HG03064 (cell line): ENCODE data around the gene ZAR1.
A peak's percentile ranks its signal among the peaks of the same experiment; 100 is the strongest.

Experiments used
- ATAC-seq: cut with Tn5 transposase; IDR thresholded peaks from one replicate; pipeline ENCODE4 v1.9.1; 2021; ENCODE audit warnings: low read depth; ENCODE audit not compliant: unreplicated experiment

ZAR1 gene

DNA sequence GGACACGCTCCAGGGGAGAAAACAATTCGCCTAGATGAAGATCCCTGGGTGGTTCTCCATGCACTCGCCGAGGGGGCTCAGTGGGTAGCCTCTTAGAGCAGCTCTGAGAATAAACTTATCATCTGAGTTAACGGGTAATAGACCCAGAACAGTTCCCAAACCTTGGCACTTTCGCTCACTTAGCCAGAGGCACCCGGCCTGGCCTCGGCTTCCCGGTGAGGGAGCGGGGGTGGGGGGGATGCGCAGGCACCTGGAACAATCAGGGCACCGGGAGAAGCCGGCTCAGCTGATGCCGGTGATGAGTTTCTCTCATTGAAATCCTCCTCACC, 405 bp upstream of the ZAR1 start:
- ATAC-seq = no peak

DNA sequence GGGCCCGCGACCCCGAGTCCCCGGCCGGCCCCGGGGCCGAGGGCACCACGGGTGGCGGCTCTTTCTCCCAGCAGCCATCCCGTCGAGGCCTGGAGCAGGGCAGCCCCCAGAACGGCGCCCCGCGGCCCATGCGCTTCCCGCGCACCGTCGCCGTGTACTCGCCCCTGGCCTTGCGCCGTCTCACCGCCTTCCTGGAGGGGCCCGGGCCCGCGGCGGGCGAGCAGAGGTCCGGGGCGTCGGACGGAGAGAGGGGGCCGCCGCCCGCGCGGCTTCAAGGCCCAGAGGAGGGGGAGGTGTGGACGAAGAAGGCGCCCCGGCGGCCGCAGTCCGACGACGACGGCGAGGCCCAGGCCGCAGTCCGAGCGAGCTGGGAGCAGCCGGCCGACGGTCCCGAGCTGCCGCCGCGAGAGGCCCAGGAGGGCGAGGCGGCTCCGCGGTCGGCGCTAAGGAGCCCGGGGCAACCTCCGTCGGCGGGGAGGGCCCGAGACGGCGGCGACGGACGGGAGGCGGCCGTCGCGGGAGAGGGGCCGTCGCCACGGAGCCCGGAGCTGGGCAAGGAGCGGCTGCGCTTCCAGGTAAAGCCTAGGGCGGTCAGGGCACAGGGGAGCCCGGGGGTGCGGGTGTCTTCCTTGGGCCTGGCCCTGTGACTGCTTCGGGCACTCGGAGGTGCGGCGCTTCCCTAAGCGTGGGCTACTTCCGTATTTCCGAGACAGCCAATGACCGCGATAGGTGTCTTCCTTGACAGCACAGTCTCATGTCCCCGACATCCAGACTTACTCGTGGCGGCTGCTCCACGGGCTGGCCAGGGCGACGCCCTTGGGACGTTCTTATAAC, 845 bp downstream of the ZAR1 start:
- no peak for ATAC-seq

GRCh38 chr4:48491514-48492176, 1.6 kb downstream of the ZAR1 start:
- ATAC-seq = no peak

GRCh38 chr4:48493452-48494100, 3.5 kb downstream of the ZAR1 start:
- no peak for ATAC-seq

- no peak for ATAC-seq
Measured at GRCh38 chr4:48495941-48496340, 5.9 kb downstream of the ZAR1 start.

GRCh38 chr4:48498895-48499294, 8.8 kb downstream of the ZAR1 start:
- no peak for ATAC-seq

DNA sequence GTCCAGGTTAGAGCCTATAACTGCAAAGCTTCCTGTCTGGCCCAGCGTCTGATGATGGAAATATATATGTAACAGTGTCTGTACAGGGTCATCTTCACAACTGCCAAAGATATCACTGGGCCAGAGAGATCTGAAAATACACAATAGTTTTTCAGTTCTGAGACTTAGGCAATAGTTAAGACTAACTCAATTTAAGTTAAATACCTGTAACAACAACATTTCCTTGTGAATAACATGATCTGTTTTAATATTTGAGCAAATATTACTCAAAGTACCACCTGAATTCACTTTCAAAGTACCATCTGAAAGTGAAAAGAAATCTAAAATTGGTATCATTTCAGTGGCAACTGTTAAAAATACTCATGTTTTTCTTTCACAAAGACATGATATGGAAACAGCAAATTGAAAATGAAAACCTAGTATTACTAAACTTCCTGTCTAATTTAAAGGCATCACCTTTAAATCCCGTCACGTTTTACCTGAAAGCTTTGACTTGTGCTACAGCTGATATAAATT, 9.6 kb downstream of the ZAR1 start:
- ATAC-seq = peak; percentile 86

DNA sequence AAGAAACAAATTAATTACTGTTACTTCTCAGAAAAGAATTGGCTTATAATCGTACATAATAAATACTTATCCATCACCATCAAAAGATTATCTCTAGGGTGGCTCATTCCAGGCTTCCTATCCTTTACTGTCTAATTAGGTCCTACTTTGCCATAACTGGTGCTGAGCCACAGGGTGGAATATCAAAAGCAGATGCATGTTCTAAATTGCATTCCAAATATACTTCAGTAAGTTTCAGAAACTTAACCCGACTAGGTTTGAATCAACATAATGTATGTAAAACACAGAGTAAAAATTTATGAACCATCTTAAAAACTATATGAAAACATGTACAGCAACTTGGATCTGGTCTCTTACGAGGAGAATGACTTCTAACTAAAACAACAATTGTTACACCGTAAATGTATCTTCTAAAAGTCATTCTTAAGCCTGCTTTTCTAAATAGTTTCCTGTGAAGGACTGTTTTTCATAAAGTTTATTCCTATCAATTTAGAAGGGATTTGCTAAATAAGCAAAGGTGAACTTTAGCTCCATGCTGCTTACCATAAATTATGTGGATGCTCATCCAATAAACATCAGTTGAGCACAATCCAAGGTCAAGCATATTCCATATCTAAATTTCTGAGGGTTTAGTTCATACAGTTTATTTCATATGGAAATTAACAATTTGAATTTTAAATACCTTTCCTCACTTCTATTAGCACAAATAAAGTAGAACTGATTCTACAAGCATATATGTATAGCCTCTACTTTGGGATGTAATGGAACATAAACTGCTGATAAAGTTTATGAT, 13.4 kb downstream of the ZAR1 start:
- ATAC-seq = no peak

- ATAC-seq = no peak
Measured at GRCh38 chr4:48504026-48504330, 13.9 kb downstream of the ZAR1 start.

- ATAC-seq = no peak
Measured at GRCh38 chr4:48504352-48504751, 14.3 kb downstream of the ZAR1 start.

GRCh38 chr4:48506716-48507115, 16.7 kb downstream of the ZAR1 start:
- no peak for ATAC-seq

- ATAC-seq = no peak
Measured at GRCh38 chr4:48509543-48509942, 19.5 kb downstream of the ZAR1 start.

DNA sequence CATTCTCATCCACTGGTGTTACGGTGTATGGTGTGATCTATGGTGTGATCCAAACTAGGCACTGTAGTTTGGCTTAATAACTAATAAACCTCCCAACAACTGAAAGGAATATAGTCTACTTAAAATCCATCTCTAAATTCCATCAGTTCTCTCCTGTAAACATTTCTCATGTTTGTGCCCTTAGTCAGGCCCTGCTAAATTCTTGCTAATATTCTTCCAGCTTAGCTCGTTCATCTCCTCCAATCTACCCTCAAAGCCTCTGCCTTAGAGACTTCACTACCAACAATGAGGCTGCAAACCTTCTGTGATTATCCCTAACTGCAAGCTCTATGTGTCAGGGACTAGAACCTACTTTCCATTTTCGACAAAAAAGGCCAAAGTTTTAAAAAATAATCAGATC, 28.1 kb downstream of the ZAR1 start:
- no peak for ATAC-seq

DNA sequence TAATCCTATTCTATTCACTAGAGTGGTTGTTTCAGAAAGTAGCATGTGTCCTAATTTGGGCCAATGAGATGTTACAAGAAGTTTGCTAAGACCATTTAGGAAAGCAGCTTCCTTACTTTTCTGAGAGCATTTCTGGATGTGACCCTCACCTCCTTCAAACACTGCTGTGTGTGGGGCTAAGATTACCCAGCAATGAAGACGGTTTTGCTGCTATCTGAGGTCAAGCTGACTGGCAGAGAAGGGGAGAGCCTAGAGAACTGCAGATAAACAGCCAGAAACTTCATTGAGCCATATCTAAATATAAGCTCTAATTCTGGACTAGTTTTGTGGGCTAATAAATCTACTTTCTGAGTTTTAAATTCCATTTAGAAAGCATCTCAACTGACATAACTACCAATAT, 36.4 kb downstream of the ZAR1 start:
- no peak for ATAC-seq

DNA sequence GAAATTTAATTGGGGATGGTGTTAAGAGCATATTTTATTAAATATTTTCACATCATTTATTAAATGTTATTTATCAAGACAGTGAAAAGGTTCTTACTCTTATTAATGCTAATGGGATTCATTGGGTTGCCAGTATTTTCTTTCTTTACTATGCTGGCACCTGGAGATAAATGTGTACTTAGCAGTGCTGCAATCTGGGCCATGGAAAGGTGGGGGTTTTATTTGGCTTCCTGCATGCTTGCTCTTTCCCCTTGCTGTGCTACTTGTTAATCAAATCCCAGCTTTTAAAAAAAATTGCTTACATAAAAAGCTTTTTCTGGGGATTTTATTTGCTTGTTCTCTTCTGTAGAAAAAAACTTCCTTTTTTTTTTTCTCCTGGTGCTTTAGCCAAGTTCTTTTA, 48.3 kb downstream of the ZAR1 start:
- ATAC-seq = no peak

GRCh38 chr4:48539597-48539996, 49.5 kb downstream of the ZAR1 start:
- no peak for ATAC-seq

DNA sequence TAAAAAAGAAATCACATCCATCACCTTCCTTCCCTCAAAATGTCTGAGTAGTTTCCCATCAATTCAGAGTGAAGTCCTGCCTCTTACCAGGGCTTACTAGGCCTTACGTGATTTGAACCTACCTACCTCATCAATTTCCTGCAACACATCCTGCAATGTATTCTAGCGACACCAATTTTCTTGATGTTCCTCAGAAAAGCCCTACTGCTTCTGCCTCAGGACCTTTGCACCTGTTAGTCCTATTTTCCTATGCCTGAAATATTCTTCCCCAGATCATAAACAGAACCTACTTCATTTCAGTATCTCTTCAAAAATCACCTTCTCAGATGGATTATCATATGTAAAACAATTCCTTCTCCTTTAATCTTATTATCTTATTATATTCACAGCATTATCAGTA, 52.8 kb downstream of the ZAR1 start:
- ATAC-seq = no peak

DNA sequence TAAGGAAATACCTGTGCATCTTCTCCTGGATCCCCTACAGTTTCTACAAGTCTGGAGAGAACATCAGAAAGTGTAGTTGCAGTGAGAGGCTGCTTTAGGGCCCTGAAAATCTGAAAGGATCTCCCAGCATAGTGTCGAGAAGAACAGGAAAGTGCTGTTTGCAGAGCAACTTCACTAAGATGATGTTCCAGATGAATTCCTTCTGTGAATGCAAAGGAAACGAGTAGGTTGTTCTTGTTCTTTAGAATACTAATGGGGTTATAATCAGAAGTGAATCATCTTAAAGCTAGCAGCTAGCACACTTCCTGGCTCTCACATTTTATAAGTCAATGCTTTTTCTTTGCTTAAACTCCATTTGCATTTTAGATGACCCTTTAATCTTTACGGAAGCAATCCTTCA, 53.7 kb downstream of the ZAR1 start:
- ATAC-seq = no peak
